Measurements from ENCODE around the gene PHACTR1.

DNA sequence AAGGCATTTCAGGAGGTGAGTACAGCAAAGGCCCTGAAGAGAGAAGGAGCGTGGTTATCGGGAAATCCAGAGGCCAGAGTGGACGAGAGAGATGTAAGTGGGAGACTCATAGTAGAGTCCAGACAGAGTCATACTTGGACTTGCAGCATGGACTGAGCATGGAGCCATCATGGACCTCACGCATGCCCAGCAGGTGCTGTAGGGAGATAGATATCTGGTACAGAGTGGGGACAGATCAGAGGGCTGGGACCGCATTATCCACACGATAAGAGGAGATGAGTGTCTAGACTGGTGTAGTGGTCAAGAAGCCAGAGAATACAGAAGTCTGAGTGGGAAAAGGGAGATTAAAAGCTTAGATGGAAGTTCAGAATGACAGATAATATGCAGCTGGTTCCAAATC, 484.8 kb downstream of the PHACTR1 start:
- no peak for TF ChIP-seq L3MBTL2 (conservative IDR thresholded peaks at IDR 0.05)
- TF ChIP-seq ZNF384 (IDR thresholded peaks at IDR 0.05) = no peak
- TF ChIP-seq SUZ12 (IDR thresholded peaks at IDR 0.05) = no peak
- no peak for TF ChIP-seq BHLHE40 (IDR thresholded peaks at IDR 0.05; ENCODE audit: borderline replicate concordance)
